ENCODE results near the gene ALPG.
"Not testable (repeated sequence)": the region's sequence is repeated elsewhere in the genome, so short reads cannot be mapped to it uniquely, and the experiment has no call there.

ALPG gene

GRCh38 chr2:232368311-232368731 is 38.3 kb upstream of the ALPG start:
- H3K9ac ChIP-seq (ENCODE audit: low read length): no peak overlapping the region
- H3K9me3 ChIP-seq (ENCODE audit: control insufficient read depth, low read length): no peaks in the 10 kb centered on the region
- H3K4me1 ChIP-seq (ENCODE audit: control insufficient read depth, insufficient read depth, low read length): peaks cover 9% of the 10 kb centered on the region
- no peak overlapping the region for H3K4me3 ChIP-seq (ENCODE audit: low read length)
- H3K27me3 ChIP-seq (ENCODE audit: control insufficient read depth, insufficient read depth, low read length): no peaks in the 10 kb centered on the region
- H3K36me3 ChIP-seq (ENCODE audit: control insufficient read depth, insufficient read depth, low read length): no peaks in the 10 kb centered on the region

- H3K27me3 ChIP-seq (ENCODE audit: control insufficient read depth, insufficient read depth, low read length): no peaks in the 10 kb centered on the region
Observed at GRCh38 chr2:232369126-232369951, 37.3 kb upstream of the ALPG start.

GRCh38 chr2:232370007-232370406 is 36.6 kb upstream of the ALPG start:
- H3K27me3 ChIP-seq (ENCODE audit: control insufficient read depth, insufficient read depth, low read length); H3K9me3 ChIP-seq (ENCODE audit: control insufficient read depth, low read length); H3K4me3 ChIP-seq (ENCODE audit: low read length); H3K4me1 ChIP-seq (ENCODE audit: control insufficient read depth, insufficient read depth, low read length); H3K9ac ChIP-seq (ENCODE audit: low read length); H3K36me3 ChIP-seq (ENCODE audit: control insufficient read depth, insufficient read depth, low read length): not testable (repeated sequence)

More at GRCh38 chr2:232369126-232369951, 37.3 kb upstream of the ALPG start:
- no peaks in the 10 kb centered on the region for H3K36me3 ChIP-seq (ENCODE audit: control insufficient read depth, insufficient read depth, low read length)
- H3K9ac ChIP-seq (ENCODE audit: low read length): no peak overlapping the region
- peaks cover under 1% of the 10 kb centered on the region for H3K4me1 ChIP-seq (ENCODE audit: control insufficient read depth, insufficient read depth, low read length)
- no peaks in the 10 kb centered on the region for H3K9me3 ChIP-seq (ENCODE audit: control insufficient read depth, low read length)
- no peak overlapping the region for H3K4me3 ChIP-seq (ENCODE audit: low read length)

GRCh38 chr2:232372231-232373208 is 34.1 kb upstream of the ALPG start:
- Histone ChIP-seq H3K27me3 (ENCODE audit: control insufficient read depth, insufficient read depth, low read length) (no peaks in the 10 kb centered on the region), H3K36me3 (ENCODE audit: control insufficient read depth, insufficient read depth, low read length) (no peaks in the 10 kb centered on the region), H3K9ac (ENCODE audit: low read length) (no peak overlapping the region), H3K4me1 (ENCODE audit: control insufficient read depth, insufficient read depth, low read length) (no peaks in the 10 kb centered on the region), H3K4me3 (ENCODE audit: low read length) (no peak overlapping the region), H3K9me3 (ENCODE audit: control insufficient read depth, low read length) (no peaks in the 10 kb centered on the region)

GRCh38 chr2:232374356-232374755 is 32.3 kb upstream of the ALPG start:
- Histone ChIP-seq H3K36me3 (ENCODE audit: control insufficient read depth, insufficient read depth, low read length) (no peaks in the 10 kb centered on the region), H3K9me3 (ENCODE audit: control insufficient read depth, low read length) (no peaks in the 10 kb centered on the region), H3K27me3 (ENCODE audit: control insufficient read depth, insufficient read depth, low read length) (no peaks in the 10 kb centered on the region), H3K9ac (ENCODE audit: low read length) (no peak overlapping the region), H3K4me1 (ENCODE audit: control insufficient read depth, insufficient read depth, low read length) (no peaks in the 10 kb centered on the region), H3K4me3 (ENCODE audit: low read length) (no peak overlapping the region)

- Histone ChIP-seq H3K9ac (ENCODE audit: low read length) (no peak overlapping the region), H3K9me3 (ENCODE audit: control insufficient read depth, low read length) (no peaks in the 10 kb centered on the region), H3K27me3 (ENCODE audit: control insufficient read depth, insufficient read depth, low read length) (no peaks in the 10 kb centered on the region), H3K36me3 (ENCODE audit: control insufficient read depth, insufficient read depth, low read length) (no peaks in the 10 kb centered on the region), H3K4me3 (ENCODE audit: low read length) (no peak overlapping the region), H3K4me1 (ENCODE audit: control insufficient read depth, insufficient read depth, low read length) (no peaks in the 10 kb centered on the region)
Observed at GRCh38 chr2:232375164-232375563, 31.5 kb upstream of the ALPG start.

GRCh38 chr2:232376260-232376659 is 30.4 kb upstream of the ALPG start:
- H3K9me3 ChIP-seq (ENCODE audit: control insufficient read depth, low read length): no peaks in the 10 kb centered on the region
- no peaks in the 10 kb centered on the region for H3K4me1 ChIP-seq (ENCODE audit: control insufficient read depth, insufficient read depth, low read length)
- H3K9ac ChIP-seq (ENCODE audit: low read length): no peak overlapping the region
- no peaks in the 10 kb centered on the region for H3K36me3 ChIP-seq (ENCODE audit: control insufficient read depth, insufficient read depth, low read length)
- peaks cover 3% of the 10 kb centered on the region for H3K27me3 ChIP-seq (ENCODE audit: control insufficient read depth, insufficient read depth, low read length)
- no peak overlapping the region for H3K4me3 ChIP-seq (ENCODE audit: low read length)

- Histone ChIP-seq H3K4me1 (ENCODE audit: control insufficient read depth, insufficient read depth, low read length) (no peaks in the 10 kb centered on the region), H3K36me3 (ENCODE audit: control insufficient read depth, insufficient read depth, low read length) (no peaks in the 10 kb centered on the region), H3K4me3 (ENCODE audit: low read length) (no peak overlapping the region), H3K9ac (ENCODE audit: low read length) (no peak overlapping the region), H3K9me3 (ENCODE audit: control insufficient read depth, low read length) (no peaks in the 10 kb centered on the region), H3K27me3 (ENCODE audit: control insufficient read depth, insufficient read depth, low read length) (peaks cover 6% of the 10 kb centered on the region)
Observed at GRCh38 chr2:232376713-232377112, 29.9 kb upstream of the ALPG start.

- H3K4me3 ChIP-seq (ENCODE audit: low read length): no peak overlapping the region
- no peak overlapping the region for H3K9ac ChIP-seq (ENCODE audit: low read length)
- H3K36me3 ChIP-seq (ENCODE audit: control insufficient read depth, insufficient read depth, low read length): no peaks in the 10 kb centered on the region
- peaks cover 12% of the 10 kb centered on the region for H3K27me3 ChIP-seq (ENCODE audit: control insufficient read depth, insufficient read depth, low read length)
- H3K4me1 ChIP-seq (ENCODE audit: control insufficient read depth, insufficient read depth, low read length): no peaks in the 10 kb centered on the region
- no peaks in the 10 kb centered on the region for H3K9me3 ChIP-seq (ENCODE audit: control insufficient read depth, low read length)
Observed at GRCh38 chr2:232377319-232377718, 29.3 kb upstream of the ALPG start.

GRCh38 chr2:232377841-232378734 is 28.6 kb upstream of the ALPG start:
- Histone ChIP-seq H3K27me3 (ENCODE audit: control insufficient read depth, insufficient read depth, low read length) (peaks cover 17% of the 10 kb centered on the region), H3K9ac (ENCODE audit: low read length) (no peak overlapping the region), H3K36me3 (ENCODE audit: control insufficient read depth, insufficient read depth, low read length) (no peaks in the 10 kb centered on the region), H3K4me1 (ENCODE audit: control insufficient read depth, insufficient read depth, low read length) (no peaks in the 10 kb centered on the region), H3K9me3 (ENCODE audit: control insufficient read depth, low read length) (no peaks in the 10 kb centered on the region), H3K4me3 (ENCODE audit: low read length) (no peak overlapping the region)

- H3K27me3 ChIP-seq (ENCODE audit: control insufficient read depth, insufficient read depth, low read length): peaks cover 20% of the 10 kb centered on the region
- H3K9me3 ChIP-seq (ENCODE audit: control insufficient read depth, low read length); H3K4me1 ChIP-seq (ENCODE audit: control insufficient read depth, insufficient read depth, low read length); H3K36me3 ChIP-seq (ENCODE audit: control insufficient read depth, insufficient read depth, low read length); H3K9ac ChIP-seq (ENCODE audit: low read length); H3K4me3 ChIP-seq (ENCODE audit: low read length): not testable (repeated sequence)
Observed at GRCh38 chr2:232378735-232379151, 27.9 kb upstream of the ALPG start, which contains the start of gene ALPP. Gene ALPP (plus strand): TSS chr2:232378751. CDS start chr2:232378803, 52 bp downstream.

All from mucosa of stomach (tissue), 1 donor.